Left lobe of liver (tissue), 2 donors: Measurements from ENCODE around the gene TTN. TPM values are rescaled to one million over a fixed set of nuclear protein-coding genes. Genes with fewer than 3 reads are reported as not detected.
"Not testable (repeated sequence)": the region's sequence is repeated elsewhere in the genome, so short reads cannot be mapped to it uniquely, and the experiment has no call there.

Experiments
- ATAC-seq: fragments of 200-7000 bp; cut with Tn5 transposase; one replicate; pipeline ENCODE4 v1.9.1; 2020; ENCODE audit warnings: mild to moderate bottlenecking, moderate library complexity
- DNase-seq: peaks from one replicate; pipeline ENCODE4 v3.0.0-alpha.2; 2020; ENCODE audit warnings: low spot score
- total RNA-seq: library from RNA; stranded (reverse); gene quantifications from one replicate; pipeline ENCODE4 v1.2.1, GENCODE V29; 2021
- donor health status: DM: no; HTN: no; CAD: no; lungs with moderate emphysema.
- donor health status: DM: no; HTN: yes; CAD: no.

TTN gene
- total RNA-seq, 1 donor from 2014 or later = 1.1 TPM

GRCh38 chr2:178679891-178680290 lies 127.3 kb downstream of the TTN start:
- DNase-seq (no peak), ATAC-seq (no peak)

GRCh38 chr2:178677599-178677998 lies 129.6 kb downstream of the TTN start:
- DNase-seq (no peak), ATAC-seq (no peak)

GRCh38 chr2:178676046-178676445 lies 131.2 kb downstream of the TTN start:
- DNase-seq (no peak), ATAC-seq (no peak)

GRCh38 chr2:178674122-178674521 lies 133.1 kb downstream of the TTN start:
- DNase-seq (no peak), ATAC-seq (no peak)

GRCh38 chr2:178666458-178666857 lies 140.8 kb downstream of the TTN start:
- ATAC-seq (no peak), DNase-seq (no peak)

- not testable (repeated sequence) for DNase-seq
These were observed 148.7 kb downstream of the TTN start for GRCh38 chr2:178658480-178658879.

GRCh38 chr2:178650554-178650953 lies 156.7 kb downstream of the TTN start:
- DNase-seq (no peak), ATAC-seq (no peak)

More at GRCh38 chr2:178658480-178658879, 148.7 kb downstream of the TTN start:
- ATAC-seq = not testable (repeated sequence)

GRCh38 chr2:178644919-178645318 lies 162.3 kb downstream of the TTN start:
- ATAC-seq (no peak), DNase-seq (no peak)

GRCh38 chr2:178641498-178641897 lies 165.7 kb downstream of the TTN start:
- ATAC-seq (no peak), DNase-seq (no peak)

GRCh38 chr2:178635897-178636296 lies 171.3 kb downstream of the TTN start:
- ATAC-seq (no peak), DNase-seq (no peak)

GRCh38 chr2:178632729-178633128 lies 174.5 kb downstream of the TTN start:
- no peak for DNase-seq

GRCh38 chr2:178630581-178630980 lies 176.6 kb downstream of the TTN start:
- ATAC-seq = no peak
- DNase-seq = no peak

More at GRCh38 chr2:178632729-178633128, 174.5 kb downstream of the TTN start:
- ATAC-seq = no peak

GRCh38 chr2:178629463-178629862 lies 177.8 kb downstream of the TTN start:
- no peak for ATAC-seq
- no peak for DNase-seq

- ATAC-seq = no peak
- DNase-seq = no peak
These were observed 178.6 kb downstream of the TTN start for GRCh38 chr2:178628605-178629004.

GRCh38 chr2:178627401-178627800 lies 179.8 kb downstream of the TTN start:
- no peak for DNase-seq
- no peak for ATAC-seq

- DNase-seq = no peak
- ATAC-seq = no peak
These were observed 191.3 kb downstream of the TTN start for GRCh38 chr2:178615969-178616368.

- DNase-seq (no peak), ATAC-seq (no peak)
These were observed 204.3 kb downstream of the TTN start for GRCh38 chr2:178602901-178603300.

- no peak for DNase-seq
- no peak for ATAC-seq
These were observed 214.6 kb downstream of the TTN start for GRCh38 chr2:178592655-178593054.

- ATAC-seq (no peak), DNase-seq (no peak)
These were observed 217.9 kb downstream of the TTN start for GRCh38 chr2:178589335-178589734.

GRCh38 chr2:178584666-178585065 lies 222.6 kb downstream of the TTN start:
- ATAC-seq (no peak), DNase-seq (no peak)

GRCh38 chr2:178579006-178579405 lies 228.2 kb downstream of the TTN start:
- no peak for ATAC-seq
- DNase-seq = no peak

- no peak for ATAC-seq
- no peak for DNase-seq
These were observed 232.4 kb downstream of the TTN start for GRCh38 chr2:178574789-178575188.

GRCh38 chr2:178568227-178568626 lies 239.0 kb downstream of the TTN start:
- DNase-seq (no peak), ATAC-seq (no peak)

GRCh38 chr2:178553047-178553446 lies 254.2 kb downstream of the TTN start:
- ATAC-seq (no peak), DNase-seq (no peak)
